IMR-90 (cell line): ENCODE measurements around the gene LRPAP1. TPM values are rescaled to one million over a fixed set of nuclear protein-coding genes. Genes with fewer than 3 reads are reported as not detected.

Experiments used
- ATAC-seq: fragments of 200-7000 bp; cut with Tn5 transposase; 2 replicates; pipeline ENCODE4 v1.9.1; 2020; ENCODE audit warnings: low read depth, mild to moderate bottlenecking, moderate library complexity
- BruUV-seq: library from RNA; stranded (reverse); fragments of 400-500 nt; replicated peaks from 2 replicates; lab custom pipeline; 2021; lab: Mats Ljungman, UMichigan
- CTCF ChIA-PET: fragments of 300-600 bp; formaldehyde crosslinking; extraction: SDS; loops from one replicate; lab custom pipeline; 2021; ENCODE audit warnings: antibody characterized with exemption; lab: Yijun Ruan, JAX
- POLR2A ChIA-PET: fragments of 300-600 bp; sonication (Branson Sonifier 250); formaldehyde crosslinking; loops from one replicate; lab custom pipeline; 2022; ENCODE audit warnings: antibody characterized with exemption; ENCODE audit not compliant: unreplicated experiment; lab: Charles Lee
- DNase-seq: peaks from one replicate; pipeline ENCODE4 v3.0.0; 2013
- H2AFZ ChIP-seq: replicated peaks from 2 replicates; pipeline ENCODE3; 2013; ENCODE audit warnings: low read length, mild to moderate bottlenecking; ENCODE audit not compliant: poor library complexity
- H2AK5ac ChIP-seq: 2 replicates; pipeline ENCODE4 v1.6.1; 2013; ENCODE audit warnings: low read depth, low read length, inconsistent platforms
- H2AK9ac ChIP-seq: replicated peaks from 2 replicates; pipeline ENCODE3; 2013; ENCODE audit warnings: mild to moderate bottlenecking, low read depth, low read length, moderate library complexity; ENCODE audit not compliant: poor library complexity
- H2BK120ac ChIP-seq: 2 replicates; pipeline ENCODE4 v1.6.1; 2013; ENCODE audit warnings: low read depth, low read length, inconsistent platforms
- H2BK15ac ChIP-seq: 3 replicates; pipeline ENCODE4 v1.6.1; 2013; ENCODE audit warnings: low read depth, low read length, inconsistent platforms
- H2BK20ac ChIP-seq: 2 replicates; pipeline ENCODE4 v1.6.1; 2013; ENCODE audit warnings: low read depth, mild to moderate bottlenecking, inconsistent platforms, low read length, moderate library complexity
- H2BK5ac ChIP-seq: 2 replicates; pipeline ENCODE4 v1.6.1; 2013; ENCODE audit warnings: mild to moderate bottlenecking, low read depth, low read length, inconsistent platforms; ENCODE audit not compliant: poor library complexity, severe bottlenecking
- H3K14ac ChIP-seq: replicated peaks from 2 replicates; pipeline ENCODE4 v1.6.1; 2013; ENCODE audit warnings: low read depth, low read length, inconsistent platforms
- H3K18ac ChIP-seq: 2 replicates; pipeline ENCODE4 v1.6.1; 2013; ENCODE audit warnings: low read depth, low read length, control low read depth
- H3K23ac ChIP-seq: 2 replicates; pipeline ENCODE4 v1.6.1; 2013; ENCODE audit warnings: low read depth, low read length, inconsistent platforms
- H3K27ac ChIP-seq: 2 replicates; pipeline ENCODE4 v1.5.1; 2013; ENCODE audit warnings: mild to moderate bottlenecking, control low read depth, low read length; ENCODE audit not compliant: insufficient read depth
- H3K27me3 ChIP-seq: 2 replicates; pipeline ENCODE4 v1.6.1; 2013; ENCODE audit warnings: low read length; ENCODE audit not compliant: control insufficient read depth, insufficient read depth
- H3K36me3 ChIP-seq: 2 replicates; pipeline ENCODE4 v1.6.1; 2013; ENCODE audit warnings: low read length, mixed read lengths; ENCODE audit not compliant: control insufficient read depth, insufficient read depth
- H3K4ac ChIP-seq: 2 replicates; pipeline ENCODE4 v1.6.1; 2013; ENCODE audit warnings: low read depth, low read length, inconsistent platforms
- H3K4me1 ChIP-seq: 2 replicates; pipeline ENCODE4 v1.6.1; 2013; ENCODE audit warnings: low read length, mixed read lengths; ENCODE audit not compliant: control insufficient read depth, insufficient read depth
- H3K4me2 ChIP-seq: 2 replicates; pipeline ENCODE4 v1.6.1; 2013; ENCODE audit warnings: low read depth, mild to moderate bottlenecking, control low read depth, low read length, moderate library complexity
- H3K4me3 ChIP-seq: 2 replicates; pipeline ENCODE4 v1.5.1; 2013; ENCODE audit warnings: low read depth, mild to moderate bottlenecking, control low read depth, low read length, moderate library complexity; ENCODE audit not compliant: insufficient read depth
- H3K56ac ChIP-seq: 2 replicates; pipeline ENCODE4 v1.6.1; 2013; ENCODE audit warnings: low read length, inconsistent platforms; ENCODE audit not compliant: insufficient read depth; ENCODE audit errors: extremely low read depth
- H3K79me1 ChIP-seq, 2 experiments: 2 replicates each; pipeline ENCODE4 v1.6.1; 2013; ENCODE audit warnings: low read length in 2 of 2, inconsistent platforms in 1 of 2, low read depth in 1 of 2
- H3K9ac ChIP-seq: 2 replicates; pipeline ENCODE4 v1.6.1; 2013; ENCODE audit warnings: low read depth, low read length, control low read depth
- H3K9me1 ChIP-seq: 2 replicates; pipeline ENCODE4 v1.6.1; 2013; ENCODE audit warnings: low read length, inconsistent platforms; ENCODE audit not compliant: insufficient read depth
- H3K9me3 ChIP-seq: 2 replicates; pipeline ENCODE4 v1.6.1; 2013; ENCODE audit warnings: low read length; ENCODE audit not compliant: control insufficient read depth, insufficient read depth
- H4K20me1 ChIP-seq: 2 replicates; pipeline ENCODE4 v1.6.1; 2013; ENCODE audit warnings: low read length, inconsistent platforms; ENCODE audit not compliant: insufficient read depth
- H4K5ac ChIP-seq: 2 replicates; pipeline ENCODE4 v1.6.1; 2013; ENCODE audit warnings: mild to moderate bottlenecking, low read depth, low read length, control low read depth
- H4K8ac ChIP-seq, 2 experiments: 2 replicates each; pipeline ENCODE4 v1.6.1; 2013; ENCODE audit warnings: low read depth in 2 of 2, low read length in 2 of 2, control low read depth in 1 of 2, inconsistent platforms in 1 of 2
- H4K91ac ChIP-seq: 2 replicates; pipeline ENCODE4 v1.6.1; 2013; ENCODE audit warnings: low read depth, low read length, inconsistent platforms; ENCODE audit not compliant: insufficient read depth
- BHLHE40 ChIP-seq: fragments of 150-350 bp; IDR thresholded peaks from 2 replicates; pipeline ENCODE4 v1.6.1; 2016; ENCODE audit warnings: mild to moderate bottlenecking, low read depth, low read length
- SMC3 ChIP-seq: fragments of 150-350 bp; IDR thresholded peaks from 2 replicates; pipeline ENCODE4 v1.6.1; 2016; ENCODE audit warnings: low read depth, mild to moderate bottlenecking, antibody characterized with exemption, low read length, moderate library complexity
- WGBS, 2 experiments: methylation state at CpG; one replicate each; pipeline versions ENCODE4 v1.1.5 to v1.1.7; 2013; ENCODE audit warnings: missing lambda C conversion rate in 2 of 2; ENCODE audit not compliant: insufficient read length in 1 of 2; ENCODE audit errors: extremely low coverage in 2 of 2; 5-methylcytosine and 5-hydroxymethylcytosine counted together
- dilution Hi-C: fragments of 300-500 bp; cut with HindIII; formaldehyde crosslinking; loops from one replicate; pipeline ENCODE4 v1.14.3; 2018; ENCODE audit warnings: low sequenced_read_pairs; ENCODE audit not compliant: unreplicated experiment
- in situ Hi-C: fragments of 300-500 bp; cut with MboI; formaldehyde crosslinking; loops from 3 replicates; pipeline ENCODE4 v1.14.3; 2019; ENCODE audit warnings: low sequenced_read_pairs, inconsistent platforms, mixed read lengths
- intact Hi-C: fragments of 100-400 bp; cut with micrococcal nuclease; formaldehyde crosslinking; loops from 2 replicates; pipeline ENCODE4 v1.10.0; 2022
- polyA plus RNA-seq, 3 experiments: library from polyadenylated mRNA; depleted of rRNA; stranded (reverse); fragments of >200 nt; gene quantifications; 2 replicates each; pipeline ENCODE4 v1.2.3, GENCODE V29; 2012; ENCODE audit warnings: low replicate concordance in 1 of 3
- total RNA-seq: library from RNA; depleted of rRNA; stranded (reverse); fragments of >200 nt; gene quantifications from 2 replicates; pipeline ENCODE4 v1.2.3, GENCODE V29; 2012
- TF ChIP-seq, protein P1 (sequence below): conservative IDR thresholded peaks from 2 replicates; pipeline ENCODE4 v1.5.1; 2012; ENCODE audit warnings: mild to moderate bottlenecking, low read depth, low read length, improper control_type of control experiment

LRPAP1 gene
- total and polyA plus RNA-seq, 2 of the 4 experiments (the other 2 are of a cell fraction) = 135 to 175 TPM

DNA sequence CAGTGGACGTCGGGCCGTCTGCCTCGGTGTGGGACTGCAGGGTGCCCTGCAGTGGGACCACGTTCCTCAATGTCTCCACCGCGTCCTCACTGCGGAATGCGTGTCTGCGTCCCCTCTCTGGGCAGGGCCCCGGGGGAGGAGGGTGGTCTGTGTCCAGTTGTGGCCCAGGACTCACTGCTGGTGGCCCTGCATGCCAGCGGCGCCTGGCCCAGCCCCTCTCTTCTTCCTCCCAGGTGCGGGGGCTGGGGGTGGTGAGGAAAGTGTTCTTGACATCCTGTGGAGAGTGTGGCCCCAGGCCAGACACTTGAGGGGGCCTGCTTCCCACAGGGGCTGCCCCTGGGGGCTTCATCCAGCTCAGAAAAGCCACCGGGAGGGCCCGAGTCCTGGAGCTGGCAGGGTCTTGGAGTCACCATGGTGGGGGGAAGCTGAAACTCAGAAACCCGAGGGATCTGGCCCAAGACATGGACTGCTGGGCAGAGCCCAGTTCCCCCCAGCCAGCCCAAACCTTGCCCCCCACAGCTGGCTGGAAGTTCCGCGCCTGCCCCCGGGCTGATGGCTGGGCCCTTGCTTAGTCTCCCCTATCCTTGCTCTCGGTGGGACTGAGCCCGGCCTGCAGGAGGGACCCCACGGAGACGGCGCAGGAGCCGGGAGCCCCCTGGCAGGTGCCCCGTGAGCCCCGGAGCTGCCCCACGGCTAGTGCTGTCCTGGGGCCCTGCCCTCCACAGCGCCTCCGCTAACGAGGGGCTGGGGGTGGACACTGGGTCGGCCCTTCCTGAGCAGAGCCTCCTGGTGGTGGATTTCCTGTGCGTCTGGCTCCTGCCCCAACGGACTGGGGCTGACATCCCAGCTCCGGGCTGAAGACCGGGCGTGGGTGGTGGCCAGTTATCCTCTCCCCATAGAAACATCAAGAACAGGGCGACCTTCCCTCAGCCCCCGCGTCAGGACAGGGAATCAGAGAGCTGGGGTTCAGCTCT, 66.2 kb downstream of the LRPAP1 start:
- H3K9ac ChIP-seq = no peak overlapping the region
- no peak overlapping the region for H2AK5ac ChIP-seq
- H4K8ac ChIP-seq = no peak overlapping the region
- H3K9me1 ChIP-seq = 0 out of 2 replicates have a peak, but pooled peaks cover 5% of the 10 kb centered on the region
- H2BK15ac ChIP-seq = no peak overlapping the region
- no peak for DNase-seq
- no peak for ATAC-seq
- H3K56ac ChIP-seq = no peak overlapping the region
- H3K27me3 ChIP-seq = peaks cover 53% of the 10 kb centered on the region
- no peak overlapping the region for H3K4me3 ChIP-seq
- no peak overlapping the region for H3K4me2 ChIP-seq
- no peak overlapping the region for H3K18ac ChIP-seq
- H4K20me1 ChIP-seq = 0 out of 2 replicates have a peak, but pooled peaks cover 8% of the 10 kb centered on the region
- H2BK120ac ChIP-seq = no peak overlapping the region
- no peak overlapping the region for H2AK9ac ChIP-seq
- dilution Hi-C loops (no loop called here), in situ Hi-C loops (no loop called here), intact Hi-C loops (no loop called here)
- no peak overlapping the region for H4K91ac ChIP-seq
- H3K36me3 ChIP-seq = no peaks in the 10 kb centered on the region
- H3K14ac ChIP-seq = no peak overlapping the region
- H2BK5ac ChIP-seq = no peak overlapping the region
- H3K4ac ChIP-seq = no peak overlapping the region
- no peak overlapping the region for H3K23ac ChIP-seq
- H4K5ac ChIP-seq = no peak overlapping the region
- H3K79me1 ChIP-seq = no peaks in the 10 kb centered on the region
- POLR2A ChIA-PET = no interaction called here
- H3K4me1 ChIP-seq = no peaks in the 10 kb centered on the region
- H3K9me3 ChIP-seq = no peaks in the 10 kb centered on the region
- WGBS, 2 experiments = 70% methylated on average over 2 of the region's 41 CpGs; no CpG with 5 or more reads in 1 of the 2 experiments
- no peak for TF ChIP-seq BHLHE40
- peak; percentile 12; the same call in 1 of the 2 replicates for TF ChIP-seq SMC3
- TF ChIP-seq, protein P1, sequence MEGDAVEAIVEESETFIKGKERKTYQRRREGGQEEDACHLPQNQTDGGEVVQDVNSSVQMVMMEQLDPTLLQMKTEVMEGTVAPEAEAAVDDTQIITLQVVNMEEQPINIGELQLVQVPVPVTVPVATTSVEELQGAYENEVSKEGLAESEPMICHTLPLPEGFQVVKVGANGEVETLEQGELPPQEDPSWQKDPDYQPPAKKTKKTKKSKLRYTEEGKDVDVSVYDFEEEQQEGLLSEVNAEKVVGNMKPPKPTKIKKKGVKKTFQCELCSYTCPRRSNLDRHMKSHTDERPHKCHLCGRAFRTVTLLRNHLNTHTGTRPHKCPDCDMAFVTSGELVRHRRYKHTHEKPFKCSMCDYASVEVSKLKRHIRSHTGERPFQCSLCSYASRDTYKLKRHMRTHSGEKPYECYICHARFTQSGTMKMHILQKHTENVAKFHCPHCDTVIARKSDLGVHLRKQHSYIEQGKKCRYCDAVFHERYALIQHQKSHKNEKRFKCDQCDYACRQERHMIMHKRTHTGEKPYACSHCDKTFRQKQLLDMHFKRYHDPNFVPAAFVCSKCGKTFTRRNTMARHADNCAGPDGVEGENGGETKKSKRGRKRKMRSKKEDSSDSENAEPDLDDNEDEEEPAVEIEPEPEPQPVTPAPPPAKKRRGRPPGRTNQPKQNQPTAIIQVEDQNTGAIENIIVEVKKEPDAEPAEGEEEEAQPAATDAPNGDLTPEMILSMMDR = 0 out of 2 replicates have a peak, but pooled peaks have one; percentile 14
- no peak overlapping the region for H2BK20ac ChIP-seq
- H2AFZ ChIP-seq = no peak overlapping the region
- no peak overlapping the region for H3K27ac ChIP-seq
- CTCF ChIA-PET = no interaction called here
- no TSS peak for BruUV-seq
